HCT116 (cell line): ENCODE results near the gene EDN2. TPM values are rescaled to one million over a fixed set of nuclear protein-coding genes. Genes with fewer than 3 reads are reported as not detected.

ENCODE experiments used
- ATAC-seq: fragments of 200-7000 bp; cut with Tn5 transposase; 2 replicates; pipeline ENCODE4 v1.9.1; 2020; ENCODE audit warnings: mild to moderate bottlenecking, moderate library complexity
- BruUV-seq: library from RNA; stranded (reverse); fragments of 400-500 nt; replicated peaks from 2 replicates; lab custom pipeline; 2021; lab: Mats Ljungman, UMichigan
- CTCF ChIA-PET: fragments of 300-600 bp; sonication (Branson Sonifier 250); formaldehyde crosslinking; loops from one replicate; lab custom pipeline; 2021; ENCODE audit warnings: antibody characterized with exemption; lab: Charles Lee
- POLR2A ChIA-PET: fragments of 300-600, 350-600 bp; sonication (Branson Sonifier 250); formaldehyde crosslinking; loops from one replicate; lab custom pipeline; 2021; ENCODE audit warnings: antibody characterized with exemption; lab: Charles Lee
- RAD21 ChIA-PET, 2 experiments: fragments of 300-600 bp; sonication (Branson Sonifier 250); formaldehyde crosslinking; loops; one replicate each; lab custom pipeline; 2023; ENCODE audit warnings: low total read pairs in 2 of 2; ENCODE audit not compliant: uncharacterized antibody in 2 of 2, unreplicated experiment in 2 of 2, low non-redundant PET in 1 of 2; lab: Charles Lee
- DNase-seq: peaks from one replicate; pipeline ENCODE4 v3.0.0-alpha.2; 2010; ENCODE audit warnings: low read depth, low spot score
- H2AFZ ChIP-seq: fragments of 200-600 bp; shearing (Covaris generic), sonication (generic); 2 replicates; pipeline ENCODE4 v1.6.1; 2017; ENCODE audit warnings: low read depth, mixed run types, mixed read lengths, antibody characterized with exemption, low read length; ENCODE audit not compliant: poor library complexity, severe bottlenecking
- H3K27ac ChIP-seq: 2 replicates; pipeline ENCODE4 v1.5.1; 2012; ENCODE audit warnings: low read depth, low read length
- H3K27me3 ChIP-seq: fragments of 200-600 bp; sonication (generic); 2 replicates; pipeline ENCODE4 v1.6.1; 2016; ENCODE audit warnings: mixed run types, low read length, mixed read lengths; ENCODE audit not compliant: insufficient read depth
- H3K36me3 ChIP-seq, 2 experiments: fragments of 200-500 bp in 1 of 2; fragments of 200-600 bp in 1 of 2; sonication (Bioruptor generic) in 1 of 2; sonication (generic) in 1 of 2; 2 replicates each; pipeline versions ENCODE4 v1.5.1 to v1.6.1; 2014 to 2016; ENCODE audit warnings: low read length in 2 of 2, inconsistent platforms in 1 of 2, mixed read lengths in 1 of 2, mixed run types in 1 of 2; ENCODE audit not compliant: insufficient read depth in 2 of 2, control insufficient read depth in 1 of 2
- H3K4me1 ChIP-seq, 2 experiments: fragments of 200-600 bp in 1 of 2; sonication (generic) in 1 of 2; 2 replicates each; pipeline versions ENCODE4 v1.5.1 to v1.6.1; 2012 to 2017; ENCODE audit warnings: low read length in 2 of 2, inconsistent platforms in 1 of 2, mild to moderate bottlenecking in 1 of 2, mixed read lengths in 1 of 2, mixed run types in 1 of 2, moderate library complexity in 1 of 2; ENCODE audit not compliant: insufficient read depth in 2 of 2, control insufficient read depth in 1 of 2
- H3K4me2 ChIP-seq: fragments of 200-600 bp; sonication (generic); 2 replicates; pipeline ENCODE4 v1.6.1; 2017; ENCODE audit warnings: mixed run types, low read length, mixed read lengths
- H3K4me3 ChIP-seq, 2 experiments: fragments of 200-600 bp in 1 of 2; sonication (generic) in 1 of 2; replicated peaks in 1 of 2; 2 replicates each; pipeline ENCODE4 v1.5.1; 2011 to 2016; ENCODE audit warnings: low read length in 2 of 2, control low read depth in 1 of 2, low read depth in 1 of 2, mild to moderate bottlenecking in 1 of 2, mixed read lengths in 1 of 2, mixed run types in 1 of 2
- H3K79me2 ChIP-seq: fragments of 200-600 bp; sonication (generic); 2 replicates; pipeline ENCODE4 v1.6.1; 2017; ENCODE audit warnings: mild to moderate bottlenecking, mixed run types, low read length, moderate library complexity, mixed read lengths; ENCODE audit not compliant: insufficient read depth
- H3K9ac ChIP-seq: fragments of 200-600 bp; sonication (generic); 2 replicates; pipeline ENCODE4 v1.6.1; 2016; ENCODE audit warnings: low read length, mixed read lengths
- H3K9me2 ChIP-seq: fragments of 200-600 bp; sonication (generic), shearing (Covaris generic); 2 replicates; pipeline ENCODE4 v1.6.1; 2017; ENCODE audit warnings: mixed run types, mild to moderate bottlenecking, moderate library complexity; ENCODE audit not compliant: insufficient read depth
- H3K9me3 ChIP-seq, 2 experiments: fragments of 200-500 bp in 1 of 2; fragments of 200-600 bp in 1 of 2; sonication (Bioruptor generic) in 1 of 2; sonication (generic) in 1 of 2; 2 replicates each; pipeline ENCODE4 v1.6.1; 2014 to 2017; ENCODE audit warnings: low read length in 2 of 2, mixed read lengths in 2 of 2, inconsistent platforms in 1 of 2, low read depth in 1 of 2, mild to moderate bottlenecking in 1 of 2, mixed run types in 1 of 2, moderate library complexity in 1 of 2; ENCODE audit not compliant: control insufficient read depth in 1 of 2, insufficient read depth in 1 of 2
- H4K20me1 ChIP-seq: fragments of 200-600 bp; sonication (generic), shearing (Covaris generic); 2 replicates; pipeline ENCODE4 v1.6.1; 2017; ENCODE audit warnings: mixed run types, mild to moderate bottlenecking, moderate library complexity; ENCODE audit not compliant: insufficient read depth
- CEBPB ChIP-seq: IDR thresholded peaks from 2 replicates; pipeline ENCODE4 v1.6.1; 2012; ENCODE audit warnings: low read depth
- EGR1 ChIP-seq: IDR thresholded peaks from 2 replicates; pipeline ENCODE4 v1.6.1; 2012; ENCODE audit warnings: low read depth
- ELF1 ChIP-seq: IDR thresholded peaks from 2 replicates; pipeline ENCODE4 v1.6.1; 2012; ENCODE audit warnings: low read depth, borderline replicate concordance
- JUND ChIP-seq: IDR thresholded peaks from 2 replicates; pipeline ENCODE4 v1.6.1; 2012
- POLR2A ChIP-seq: IDR thresholded peaks from 2 replicates; pipeline ENCODE4 v1.7.0; 2011; ENCODE audit warnings: borderline replicate concordance; ENCODE audit not compliant: insufficient read depth, insufficient read length; ENCODE audit errors: extremely low read depth
- SIN3A ChIP-seq: IDR thresholded peaks from 2 replicates; pipeline ENCODE4 v1.6.1; 2012; ENCODE audit warnings: low read depth
- TCF7L2 ChIP-seq: IDR thresholded peaks from 2 replicates; pipeline ENCODE4 v1.7.0; 2011; ENCODE audit warnings: borderline replicate concordance, inconsistent platforms; ENCODE audit not compliant: insufficient read depth, insufficient read length; ENCODE audit errors: extremely low read depth
- ZFX ChIP-seq: fragments of 450-650 bp; IDR thresholded peaks from 2 replicates; pipeline ENCODE4 v1.6.1; 2017
- ZNF274 ChIP-seq: fragments of 200-500 bp; sonication (Bioruptor generic); IDR thresholded peaks from 2 replicates; pipeline ENCODE4 v1.6.1; 2014; ENCODE audit warnings: mild to moderate bottlenecking, low read depth, low read length, inconsistent platforms
- intact Hi-C: fragments of 100-400 bp; cut with micrococcal nuclease; formaldehyde crosslinking; loops from 2 replicates; pipeline ENCODE4 v1.10.0; 2022
- total RNA-seq: library from RNA; stranded (reverse); gene quantifications from one replicate; pipeline ENCODE4 v1.2.1, GENCODE V29; 2021; ENCODE audit not compliant: unreplicated experiment
- TF ChIP-seq, protein P1 (sequence below): IDR thresholded peaks from 2 replicates; pipeline ENCODE4 v1.6.1; 2011; ENCODE audit warnings: mild to moderate bottlenecking, low read length, moderate library complexity; ENCODE audit not compliant: insufficient replicate concordance; ENCODE audit errors: extremely low read depth

The EDN2 gene
- total RNA-seq, 1 experiment from 2014 or later: not detected

DNA sequence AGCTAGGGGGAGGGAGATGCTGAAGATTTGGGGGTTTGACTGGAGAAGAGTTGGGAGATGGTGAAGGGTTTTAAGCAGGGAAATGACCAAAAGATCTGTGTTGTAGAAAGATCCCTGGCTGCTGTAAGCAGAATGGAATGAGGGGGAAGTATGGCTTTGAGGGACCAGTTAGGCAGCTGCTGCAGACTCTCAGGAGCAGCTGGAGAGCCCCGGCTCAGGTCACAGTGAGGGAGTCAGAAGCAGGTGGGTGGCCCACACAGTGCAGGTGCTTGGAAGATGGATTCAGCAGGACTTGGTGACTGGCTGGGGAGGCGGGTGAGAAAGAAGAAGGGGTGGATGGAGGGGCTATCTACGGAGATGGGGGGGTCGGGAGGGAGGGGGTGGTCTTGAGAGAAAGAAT lies 35.7 kb downstream of the EDN2 start:
- H3K9ac ChIP-seq: no peak overlapping the region
- no peak overlapping the region for H2AFZ ChIP-seq
- H3K79me2 ChIP-seq: no peaks in the 10 kb centered on the region
- no peaks in the 10 kb centered on the region for H3K4me1 ChIP-seq
- H3K9me2 ChIP-seq: no peaks in the 10 kb centered on the region
- RAD21 ChIA-PET: no interaction called here
- H3K9me3 ChIP-seq: peaks cover 13 to 18% of the 10 kb centered on the region in 2 experiments; a peak in 2 of 4 replicates
- H3K4me2 ChIP-seq: no peak overlapping the region
- no TSS peak for BruUV-seq
- no peak for ATAC-seq
- TF ChIP-seq TCF7L2 (no peak), ELF1 (no peak), ZFX (no peak), EGR1 (no peak), JUND (no peak), SIN3A (no peak), CEBPB (no peak), POLR2A (no peak), ZNF274 (no peak)
- TF ChIP-seq, protein P1, sequence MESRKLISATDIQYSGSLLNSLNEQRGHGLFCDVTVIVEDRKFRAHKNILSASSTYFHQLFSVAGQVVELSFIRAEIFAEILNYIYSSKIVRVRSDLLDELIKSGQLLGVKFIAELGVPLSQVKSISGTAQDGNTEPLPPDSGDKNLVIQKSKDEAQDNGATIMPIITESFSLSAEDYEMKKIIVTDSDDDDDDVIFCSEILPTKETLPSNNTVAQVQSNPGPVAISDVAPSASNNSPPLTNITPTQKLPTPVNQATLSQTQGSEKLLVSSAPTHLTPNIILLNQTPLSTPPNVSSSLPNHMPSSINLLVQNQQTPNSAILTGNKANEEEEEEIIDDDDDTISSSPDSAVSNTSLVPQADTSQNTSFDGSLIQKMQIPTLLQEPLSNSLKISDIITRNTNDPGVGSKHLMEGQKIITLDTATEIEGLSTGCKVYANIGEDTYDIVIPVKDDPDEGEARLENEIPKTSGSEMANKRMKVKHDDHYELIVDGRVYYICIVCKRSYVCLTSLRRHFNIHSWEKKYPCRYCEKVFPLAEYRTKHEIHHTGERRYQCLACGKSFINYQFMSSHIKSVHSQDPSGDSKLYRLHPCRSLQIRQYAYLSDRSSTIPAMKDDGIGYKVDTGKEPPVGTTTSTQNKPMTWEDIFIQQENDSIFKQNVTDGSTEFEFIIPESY: no peak
- TF ChIP-seq, all 23 proteins: peak for 0
- Histone ChIP-seq H3K4me3 (no peak overlapping the region), H3K27me3 (no peaks in the 10 kb centered on the region), H3K27ac (no peak overlapping the region), H4K20me1 (no peaks in the 10 kb centered on the region), H3K36me3 (no peaks in the 10 kb centered on the region)
- DNase-seq: no peak
- ChIA-PET POLR2A (no interaction called here), CTCF (no interaction called here)
- intact Hi-C loops: no loop called here
